ENCODE measurements around the gene ATG7.

DNA sequence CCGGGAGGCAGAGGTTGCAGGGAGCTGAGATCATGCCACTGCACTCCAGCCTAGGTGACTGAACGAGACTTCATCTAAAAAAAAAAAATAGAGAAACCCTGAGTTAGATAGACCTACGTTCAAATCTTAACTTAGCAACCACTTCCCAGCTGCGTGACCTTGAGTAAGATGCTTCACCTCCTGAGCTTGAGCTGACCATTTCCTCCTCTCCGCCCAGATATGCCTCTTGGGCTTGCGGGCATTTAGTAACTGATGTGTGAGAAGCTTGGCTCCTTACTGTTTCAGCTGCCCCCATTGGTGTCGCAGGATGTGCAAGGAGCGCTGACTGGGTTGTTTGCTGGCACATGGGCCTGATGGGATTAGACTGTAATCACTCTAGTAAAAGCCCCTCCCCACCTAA is 26.9 kb upstream of the ATG7 start:
- no peak for TF ChIP-seq PPARA (CRISPR knock-in tag; IDR thresholded peaks at IDR 0.05; ENCODE audit: borderline replicate concordance)
- TF ChIP-seq ARNTL (CRISPR knock-in tag; IDR thresholded peaks at IDR 0.05; ENCODE audit: borderline replicate concordance, low read depth) = no peak
- TF ChIP-seq, protein P1, sequence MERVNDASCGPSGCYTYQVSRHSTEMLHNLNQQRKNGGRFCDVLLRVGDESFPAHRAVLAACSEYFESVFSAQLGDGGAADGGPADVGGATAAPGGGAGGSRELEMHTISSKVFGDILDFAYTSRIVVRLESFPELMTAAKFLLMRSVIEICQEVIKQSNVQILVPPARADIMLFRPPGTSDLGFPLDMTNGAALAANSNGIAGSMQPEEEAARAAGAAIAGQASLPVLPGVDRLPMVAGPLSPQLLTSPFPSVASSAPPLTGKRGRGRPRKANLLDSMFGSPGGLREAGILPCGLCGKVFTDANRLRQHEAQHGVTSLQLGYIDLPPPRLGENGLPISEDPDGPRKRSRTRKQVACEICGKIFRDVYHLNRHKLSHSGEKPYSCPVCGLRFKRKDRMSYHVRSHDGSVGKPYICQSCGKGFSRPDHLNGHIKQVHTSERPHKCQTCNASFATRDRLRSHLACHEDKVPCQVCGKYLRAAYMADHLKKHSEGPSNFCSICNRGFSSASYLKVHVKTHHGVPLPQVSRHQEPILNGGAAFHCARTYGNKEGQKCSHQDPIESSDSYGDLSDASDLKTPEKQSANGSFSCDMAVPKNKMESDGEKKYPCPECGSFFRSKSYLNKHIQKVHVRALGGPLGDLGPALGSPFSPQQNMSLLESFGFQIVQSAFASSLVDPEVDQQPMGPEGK (CRISPR knock-in tag; IDR thresholded peaks at IDR 0.05; ENCODE audit: borderline replicate concordance) = no peak
- no peak for TF ChIP-seq CSDC2 (CRISPR knock-in tag; IDR thresholded peaks at IDR 0.05)
- no peak for TF ChIP-seq GLIS3 (CRISPR knock-in tag; IDR thresholded peaks at IDR 0.05)
- no peak for TF ChIP-seq ZFP3 (CRISPR knock-in tag; IDR thresholded peaks at IDR 0.05)
- TF ChIP-seq TCF4 (CRISPR knock-in tag; IDR thresholded peaks at IDR 0.05; ENCODE audit: borderline replicate concordance) = no peak
- no peak for TF ChIP-seq ZNF70 (CRISPR knock-in tag; IDR thresholded peaks at IDR 0.05)
- TF ChIP-seq ZNF8 (CRISPR knock-in tag; IDR thresholded peaks at IDR 0.05) = no peak
- no peak for TF ChIP-seq ZC3H10 (CRISPR knock-in tag; IDR thresholded peaks at IDR 0.05)
